Epithelial cell of proximal tubule (primary cell): Measurements from ENCODE around the gene TRAF5. TPM values are rescaled to one million over a fixed set of nuclear protein-coding genes. Genes with fewer than 3 reads are reported as not detected.
"Not testable (repeated sequence)": the region's sequence is repeated elsewhere in the genome, so short reads cannot be mapped to it uniquely, and the experiment has no call there.

Experiments used
- DNase-seq: peaks from one replicate; pipeline ENCODE4 v3.0.0-alpha.2; 2011; ENCODE audit warnings: low read depth
- H3K4me3 ChIP-seq: 2 replicates; pipeline ENCODE4 v1.5.1; 2011; ENCODE audit warnings: low read depth, mild to moderate bottlenecking, low read length
- total RNA-seq: library from RNA; depleted of rRNA; stranded (reverse); fragments of >200 nt; gene quantifications from 2 replicates; pipeline ENCODE4 v1.2.3, GENCODE V29; 2015
- TF ChIP-seq, protein P1 (sequence below): conservative IDR thresholded peaks from 2 replicates; pipeline ENCODE4 v1.5.1; 2012; ENCODE audit warnings: low read depth, mild to moderate bottlenecking, low read length

Gene TRAF5
- total RNA-seq, 1 donor from 2014 or later = 6.4 TPM

DNA sequence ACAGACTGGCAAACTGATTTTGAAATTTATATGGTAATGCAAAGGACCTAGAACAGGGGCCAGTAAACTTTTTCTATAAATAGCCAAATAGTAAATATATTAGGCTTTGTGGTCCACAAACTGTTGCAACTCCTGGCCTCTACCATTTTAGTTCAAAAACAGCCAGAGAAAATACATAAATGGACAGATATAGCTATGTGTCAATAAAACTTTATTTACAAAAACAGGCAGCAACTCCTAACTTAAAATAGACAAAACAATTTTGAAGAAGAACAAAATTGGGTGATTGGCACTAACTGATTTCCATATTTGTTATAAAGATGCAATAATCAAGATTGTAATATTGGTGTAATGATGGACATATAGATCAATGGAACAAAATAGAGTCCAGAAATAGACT, 6.7 kb upstream of the TRAF5 start:
- no peak for DNase-seq
- TF ChIP-seq, protein P1, sequence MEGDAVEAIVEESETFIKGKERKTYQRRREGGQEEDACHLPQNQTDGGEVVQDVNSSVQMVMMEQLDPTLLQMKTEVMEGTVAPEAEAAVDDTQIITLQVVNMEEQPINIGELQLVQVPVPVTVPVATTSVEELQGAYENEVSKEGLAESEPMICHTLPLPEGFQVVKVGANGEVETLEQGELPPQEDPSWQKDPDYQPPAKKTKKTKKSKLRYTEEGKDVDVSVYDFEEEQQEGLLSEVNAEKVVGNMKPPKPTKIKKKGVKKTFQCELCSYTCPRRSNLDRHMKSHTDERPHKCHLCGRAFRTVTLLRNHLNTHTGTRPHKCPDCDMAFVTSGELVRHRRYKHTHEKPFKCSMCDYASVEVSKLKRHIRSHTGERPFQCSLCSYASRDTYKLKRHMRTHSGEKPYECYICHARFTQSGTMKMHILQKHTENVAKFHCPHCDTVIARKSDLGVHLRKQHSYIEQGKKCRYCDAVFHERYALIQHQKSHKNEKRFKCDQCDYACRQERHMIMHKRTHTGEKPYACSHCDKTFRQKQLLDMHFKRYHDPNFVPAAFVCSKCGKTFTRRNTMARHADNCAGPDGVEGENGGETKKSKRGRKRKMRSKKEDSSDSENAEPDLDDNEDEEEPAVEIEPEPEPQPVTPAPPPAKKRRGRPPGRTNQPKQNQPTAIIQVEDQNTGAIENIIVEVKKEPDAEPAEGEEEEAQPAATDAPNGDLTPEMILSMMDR = no peak
- no peak overlapping the region for H3K4me3 ChIP-seq

GRCh38 chr1:211320980-211321379, 5.7 kb upstream of the TRAF5 start:
- TF ChIP-seq, protein P1 = no peak
- H3K4me3 ChIP-seq = no peak overlapping the region
- no peak for DNase-seq

- not testable (repeated sequence) for DNase-seq, H3K4me3 ChIP-seq
Observed at GRCh38 chr1:211321646-211322045, 5.0 kb upstream of the TRAF5 start.

DNA sequence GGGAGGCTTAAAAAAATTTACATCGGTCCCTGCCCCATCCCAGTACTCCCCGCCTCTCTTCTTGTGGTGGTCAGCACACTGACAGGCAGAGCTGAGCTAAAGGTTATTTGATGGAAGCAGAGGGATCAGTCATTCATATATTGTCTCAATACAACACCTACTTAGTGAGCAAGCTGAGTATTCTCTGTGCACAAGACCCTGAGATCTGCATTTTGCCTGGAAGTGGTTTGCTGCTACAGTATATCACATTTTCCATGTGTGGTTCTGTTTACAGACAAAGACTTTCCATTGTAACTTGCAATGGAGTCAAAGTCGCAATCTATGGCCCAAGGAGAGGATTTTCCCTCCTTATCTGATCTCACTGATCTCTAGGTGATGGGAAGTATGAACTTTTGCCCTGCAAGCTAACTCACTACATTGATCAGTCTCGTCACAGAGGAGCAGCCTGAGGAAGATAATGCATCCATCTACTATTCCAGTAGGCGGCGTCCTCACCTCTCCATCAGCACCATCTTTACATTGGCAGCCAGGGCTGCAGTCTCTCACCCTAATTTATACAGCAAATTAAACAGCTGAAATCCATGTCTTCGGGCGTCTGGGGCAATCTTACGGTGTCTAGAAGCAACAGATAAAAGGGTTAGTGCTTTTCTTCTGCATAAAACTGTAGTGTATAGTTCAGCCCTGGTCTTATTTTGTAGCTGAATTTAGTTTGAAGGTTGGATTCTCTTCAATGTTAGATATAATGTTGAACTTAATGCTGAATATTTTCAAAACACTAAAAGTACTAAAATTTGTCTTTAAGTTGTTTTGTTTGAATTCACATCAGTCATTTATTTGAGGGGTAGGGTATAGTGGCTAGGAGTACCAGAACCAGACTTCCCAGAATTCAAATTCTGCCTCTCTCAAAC, 3.2 kb upstream of the TRAF5 start:
- no peak for DNase-seq
- no peak overlapping the region for H3K4me3 ChIP-seq
- TF ChIP-seq, protein P1 = peak; percentile 93

GRCh38 chr1:211324992-211325775, 1.4 kb upstream of the TRAF5 start:
- TF ChIP-seq, protein P1 = no peak
- DNase-seq = no peak
- no peak overlapping the region for H3K4me3 ChIP-seq

DNA sequence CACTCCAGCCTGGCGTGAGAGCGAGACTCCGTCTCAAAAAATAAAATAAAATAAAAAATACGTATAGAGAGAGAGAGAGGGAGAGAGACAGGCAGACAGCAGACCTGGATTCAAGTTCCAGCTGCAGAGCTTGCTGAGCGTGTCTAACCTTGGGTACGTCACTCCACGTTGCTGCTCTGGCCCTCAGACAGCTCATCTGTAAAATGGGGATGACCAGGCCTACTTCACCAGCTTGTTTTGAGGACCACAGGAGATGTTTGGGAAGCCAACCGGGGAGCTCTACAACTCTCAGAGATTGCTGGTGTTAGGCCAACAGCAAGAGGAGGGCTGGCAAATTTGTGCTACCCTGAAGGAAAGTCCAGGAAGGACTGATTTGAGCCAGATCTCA, 499 bp upstream of the TRAF5 start:
- TF ChIP-seq, protein P1 = no peak
- DNase-seq = no peak
- peak overlapping the region; percentile 60 for H3K4me3 ChIP-seq

DNA sequence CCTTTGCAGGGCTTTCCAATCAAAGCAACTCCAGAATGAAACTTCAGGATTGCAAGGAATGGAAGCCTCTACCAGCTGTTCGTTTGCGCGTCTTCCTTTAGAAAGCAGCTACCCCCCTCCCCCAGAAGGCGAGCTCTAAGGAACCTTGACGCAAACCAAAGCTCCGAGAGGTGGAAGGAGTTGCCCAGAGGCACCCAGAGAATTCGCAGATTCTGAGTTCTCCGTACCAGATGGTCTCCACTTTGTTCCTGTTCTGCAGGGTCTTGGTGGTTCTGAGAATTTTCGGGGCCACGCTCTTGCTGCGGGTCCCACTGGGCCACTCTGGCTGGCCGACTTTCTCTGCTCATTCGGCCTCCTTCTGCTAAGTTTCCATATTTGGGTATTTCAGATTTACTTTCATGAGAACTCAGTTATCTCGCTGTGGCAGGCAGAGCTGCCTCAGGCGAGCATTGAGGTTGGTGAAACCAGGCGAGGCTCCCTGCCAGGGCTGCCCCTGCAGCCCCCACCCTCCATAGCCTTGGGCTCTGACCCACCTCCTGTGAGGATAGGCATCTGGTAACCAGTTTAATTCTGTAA, 801 bp downstream of the TRAF5 start:
- DNase-seq = no peak
- TF ChIP-seq, protein P1 = no peak
- H3K4me3 ChIP-seq = peak overlapping the region; percentile 60
